CD4-positive, alpha-beta T cell treated with Interleukin-2 at 100 ng/mL for 4 hours (primary cell): ENCODE data around the gene KCNT1.

ENCODE experiments used
- DNase-seq: peaks from one replicate; pipeline ENCODE4 v3.0.0-alpha.2; 2020; ENCODE audit warnings: low spot score

Gene KCNT1

GRCh38 chr9:135727257-135727875 lies 25.4 kb downstream of the KCNT1 start:
- no peak for DNase-seq

- no peak for DNase-seq
Observed at GRCh38 chr9:135728436-135729110, 26.6 kb downstream of the KCNT1 start.

GRCh38 chr9:135729480-135729879 lies 27.5 kb downstream of the KCNT1 start:
- DNase-seq: no peak

- no peak for DNase-seq
Observed at GRCh38 chr9:135731454-135731853, 29.5 kb downstream of the KCNT1 start.

- DNase-seq: no peak
Observed at GRCh38 chr9:135732569-135733257, 30.7 kb downstream of the KCNT1 start.

GRCh38 chr9:135734616-135735144 lies 32.7 kb downstream of the KCNT1 start:
- DNase-seq: no peak

GRCh38 chr9:135736272-135736978 lies 34.4 kb downstream of the KCNT1 start:
- DNase-seq: no peak

GRCh38 chr9:135736979-135737839 lies 35.2 kb downstream of the KCNT1 start:
- DNase-seq: no peak

- DNase-seq: no peak
Observed at GRCh38 chr9:135737840-135738521, 36.0 kb downstream of the KCNT1 start.

- no peak for DNase-seq
Observed at GRCh38 chr9:135739271-135740220, 37.6 kb downstream of the KCNT1 start.

- DNase-seq: no peak
Observed at GRCh38 chr9:135741276-135742219, 39.6 kb downstream of the KCNT1 start.

GRCh38 chr9:135743021-135743420 lies 41.0 kb downstream of the KCNT1 start:
- no peak for DNase-seq

- DNase-seq: no peak
Observed at GRCh38 chr9:135743546-135744332, 41.8 kb downstream of the KCNT1 start.

GRCh38 chr9:135744333-135745070 lies 42.5 kb downstream of the KCNT1 start:
- DNase-seq: no peak

GRCh38 chr9:135745189-135745588 lies 43.2 kb downstream of the KCNT1 start:
- DNase-seq: no peak

- no peak for DNase-seq
Observed at GRCh38 chr9:135745686-135746324, 43.8 kb downstream of the KCNT1 start.
